Stomach (tissue), 9 donors: ENCODE data around the gene PRND. TPM values are rescaled to one million over a fixed set of nuclear protein-coding genes. Genes with fewer than 3 reads are reported as not detected.

ENCODE experiments used
- DNase-seq, 2 donors: peaks; one replicate each; pipeline versions ENCODE4 v3.0.0 to v3.0.0-alpha.2; 2013 to 2019
- H3K27ac ChIP-seq, 5 donors: fragments of 200-600 bp in 4 of 5; sonication (generic) in 4 of 5; one replicate each; pipeline ENCODE4 v1.5.1; 2013 to 2019; ENCODE audit warnings: mild to moderate bottlenecking in 1 of 5, moderate library complexity in 1 of 5
- H3K27me3 ChIP-seq, 3 donors: fragments of 200-600 bp; sonication (generic); one replicate each; pipeline ENCODE4 v1.5.1; 2017 to 2019; ENCODE audit warnings: mixed run types in 1 of 3
- H3K36me3 ChIP-seq, 4 donors: fragments of 200-600 bp; sonication (generic); 1 replicate in 3 of 4; 2 replicates in 1 of 4; pipeline ENCODE4 v1.5.1; 2016 to 2019
- H3K4me1 ChIP-seq, 4 donors: fragments of 200-600 bp; sonication (generic); one replicate each; pipeline ENCODE4 v1.5.1; 2016 to 2019
- H3K4me3 ChIP-seq, 4 donors: fragments of 200-600 bp; sonication (generic) in 3 of 4; one replicate each; pipeline ENCODE4 v1.5.1; 2016 to 2019; ENCODE audit warnings: mild to moderate bottlenecking in 1 of 4
- H3K9me3 ChIP-seq, 4 donors: fragments of 200-600 bp; sonication (generic); one replicate each; pipeline ENCODE4 v1.5.1; 2016 to 2019
- CTCF ChIP-seq, 7 experiments: fragments of 450-650 bp in 4 of 7; fragments of 200-600 bp in 3 of 7; sonication (generic) in 3 of 7; IDR thresholded peaks; one replicate each; pipeline ENCODE4 v1.5.1; 2016 to 2019; ENCODE audit warnings: antibody characterized with exemption in 7 of 7, control low read depth in 2 of 7, mild to moderate bottlenecking in 1 of 7
- EP300 ChIP-seq: sonication (generic); formaldehyde crosslinking; IDR thresholded peaks from one replicate; pipeline ENCODE4 v1.6.1; 2017; ENCODE audit warnings: antibody characterized with exemption
- POLR2A ChIP-seq, 4 donors: fragments of 450-650 bp; IDR thresholded peaks; one replicate each; pipeline ENCODE4 v1.6.1; 2016; ENCODE audit warnings: antibody characterized with exemption in 4 of 4, control low read depth in 2 of 4, mild to moderate bottlenecking in 1 of 4, moderate library complexity in 1 of 4
- POLR2AphosphoS5 ChIP-seq, 3 donors: sonication (generic); formaldehyde crosslinking; IDR thresholded peaks; one replicate each; pipeline ENCODE4 v1.6.1; 2016; ENCODE audit warnings: antibody characterized with exemption in 3 of 3
- WGBS, 5 donors: extraction: QIAGEN DNeasy Blood & Tissue Kit in 3 of 5; methylation state at CpG; one replicate each; pipeline versions ENCODE4 v1.1.5 to v1.1.7; 2013 to 2018; 5-methylcytosine and 5-hydroxymethylcytosine counted together
- intact Hi-C: fragments of 100-400 bp; cut with DNase I; formaldehyde crosslinking; loops from one replicate; pipeline ENCODE4 v1.15.1; 2023; ENCODE audit warnings: low total_unique reads
- polyA plus RNA-seq, 3 donors: library from polyadenylated mRNA; stranded (reverse); fragments of 200-250 nt; gene quantifications; one replicate each; pipeline ENCODE4 v1.2.3, GENCODE V29; 2013
- total RNA-seq, 5 donors: library from RNA; depleted of rRNA; stranded (reverse); fragments of >200 nt; gene quantifications; one replicate each; pipeline versions ENCODE4 v1.1.0 to v1.2.3, GENCODE V29; 2014 to 2016
- donor health status: healthy with polysubstance abuse.
- donor health status: Bipolar disorder and iron deficiency.
- donor health status: healthy.

The PRND gene
- total and polyA plus RNA-seq, 8 donors: 0.03 to 1.1 TPM; not detected in 6

DNA sequence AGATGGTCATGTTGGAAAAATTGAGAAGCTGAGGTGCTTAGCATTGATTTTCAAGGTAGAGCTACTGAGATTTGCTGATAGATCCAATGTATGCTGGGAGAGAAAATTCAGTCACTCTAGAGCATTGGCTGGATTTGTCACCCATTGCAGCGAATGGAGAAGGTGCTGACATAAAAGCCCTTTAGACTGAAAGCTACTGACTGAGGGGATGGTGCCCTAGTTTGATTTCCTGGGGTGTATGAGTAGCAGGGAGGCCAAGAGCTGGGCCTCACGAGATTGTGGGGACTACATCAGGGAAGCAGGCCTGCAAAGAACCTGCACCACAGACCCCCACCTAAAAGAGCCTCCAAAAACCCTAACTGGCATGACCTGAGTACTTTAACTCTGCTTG, 23.9 kb upstream of the PRND start:
- H3K9me3 ChIP-seq: no peaks in the 10 kb centered on the region
- H3K27ac ChIP-seq: no peak overlapping the region
- H3K4me3 ChIP-seq: no peak overlapping the region
- intact Hi-C loops: no loop called here
- DNase-seq: no peak
- H3K36me3 ChIP-seq: peaks cover 15 to 39% (median 28%) of the 10 kb centered on the region in 4 donors
- no peaks in the 10 kb centered on the region for H3K27me3 ChIP-seq
- 82 to 87% (median 84%) methylated on average over 2 of the region's 2 CpGs for WGBS, 5 donors
- TF ChIP-seq POLR2A (IDR thresholded peaks at IDR 0.05) (no peak), EP300 (no peak), CTCF (IDR thresholded peaks at IDR 0.05) (no peak)
- H3K4me1 ChIP-seq: peaks cover 0 to 18% (median 0%) of the 10 kb centered on the region in 4 donors

DNA sequence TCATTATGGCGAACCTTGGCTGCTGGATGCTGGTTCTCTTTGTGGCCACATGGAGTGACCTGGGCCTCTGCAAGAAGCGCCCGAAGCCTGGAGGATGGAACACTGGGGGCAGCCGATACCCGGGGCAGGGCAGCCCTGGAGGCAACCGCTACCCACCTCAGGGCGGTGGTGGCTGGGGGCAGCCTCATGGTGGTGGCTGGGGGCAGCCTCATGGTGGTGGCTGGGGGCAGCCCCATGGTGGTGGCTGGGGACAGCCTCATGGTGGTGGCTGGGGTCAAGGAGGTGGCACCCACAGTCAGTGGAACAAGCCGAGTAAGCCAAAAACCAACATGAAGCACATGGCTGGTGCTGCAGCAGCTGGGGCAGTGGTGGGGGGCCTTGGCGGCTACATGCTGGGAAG, 22.5 kb upstream of the PRND start:
- DNase-seq: no peak
- H3K4me3 ChIP-seq: no peak overlapping the region
- H3K9me3 ChIP-seq: no peaks in the 10 kb centered on the region
- H3K27me3 ChIP-seq: no peaks in the 10 kb centered on the region
- 94 to 99% (median 96%) methylated on average over 7 to 9 of the region's 9 CpGs for WGBS, 5 donors
- intact Hi-C loops: no loop called here
- H3K36me3 ChIP-seq: peaks cover 15 to 29% (median 24%) of the 10 kb centered on the region in 4 donors
- no peak overlapping the region for H3K27ac ChIP-seq
- peaks cover 0 to 26% (median 4%) of the 10 kb centered on the region in 4 donors for H3K4me1 ChIP-seq
- TF ChIP-seq POLR2A (IDR thresholded peaks at IDR 0.05) (no peak), EP300 (no peak), POLR2AphosphoS5 (IDR thresholded peaks at IDR 0.05) (no peak), CTCF (IDR thresholded peaks at IDR 0.05) (no peak)

GRCh38 chr20:4699957-4700356, 21.8 kb upstream of the PRND start:
- Histone ChIP-seq H3K4me3 (no peak overlapping the region), H3K4me1 (peaks cover 0 to 30% (median 5%) of the 10 kb centered on the region in 4 donors), H3K27ac (no peak overlapping the region), H3K27me3 (no peaks in the 10 kb centered on the region), H3K9me3 (no peaks in the 10 kb centered on the region), H3K36me3 (peaks cover 15 to 29% (median 24%) of the 10 kb centered on the region in 4 donors)
- no peak for TF ChIP-seq POLR2AphosphoS5 (IDR thresholded peaks at IDR 0.05)
- no peak for TF ChIP-seq CTCF (IDR thresholded peaks at IDR 0.05)
- no peak for TF ChIP-seq EP300
- no peak for TF ChIP-seq POLR2A (IDR thresholded peaks at IDR 0.05)
- WGBS, 5 donors: 94 to 97% (median 95%) methylated on average over 3 of the region's 3 CpGs
- intact Hi-C loops: no loop called here
- DNase-seq: no peak

DNA sequence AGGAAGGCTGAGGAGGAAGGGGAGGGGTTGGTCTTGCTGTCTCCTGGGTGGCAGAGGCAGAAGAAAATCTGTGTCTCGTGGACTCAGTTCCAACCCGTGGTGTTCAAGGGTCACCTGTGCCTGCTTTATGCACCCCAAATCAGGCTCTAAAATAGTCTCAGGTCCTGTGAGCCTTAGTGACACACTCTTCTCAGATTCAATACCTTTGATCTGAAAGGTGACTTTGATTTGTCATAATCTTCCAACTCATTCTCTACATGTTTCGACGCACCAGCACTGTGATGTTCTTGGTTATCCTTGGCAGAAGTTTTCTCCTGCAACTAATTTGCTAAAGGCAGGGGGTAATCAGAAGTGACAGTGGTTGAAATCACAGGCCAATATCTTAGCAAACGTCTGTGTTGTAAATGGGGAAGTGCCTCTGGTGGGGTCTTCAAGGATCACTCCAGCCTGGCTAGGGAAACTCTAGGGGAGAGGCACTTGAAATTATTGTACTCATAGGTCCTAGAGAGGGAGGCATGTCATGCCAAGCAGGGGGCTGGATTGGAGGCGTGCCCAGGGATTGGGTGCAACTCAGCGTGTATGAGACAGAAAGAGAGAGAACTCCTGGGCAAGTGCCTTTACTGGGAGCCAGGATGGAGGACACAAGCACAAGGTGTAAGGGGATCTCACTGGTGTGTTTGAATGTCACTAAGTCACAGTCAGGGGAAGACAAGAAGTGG, 19.0 kb upstream of the PRND start:
- WGBS, 5 donors: 66 to 75% (median 74%) methylated on average over 7 of the region's 7 CpGs

More for the DNA sequence above, 19.0 kb upstream of the PRND start:
- no peak overlapping the region for H3K27ac ChIP-seq
- H3K9me3 ChIP-seq: no peaks in the 10 kb centered on the region
- H3K4me3 ChIP-seq: no peak overlapping the region
- no peaks in the 10 kb centered on the region for H3K27me3 ChIP-seq
- intact Hi-C loops: no loop called here
- peaks cover 15 to 29% (median 24%) of the 10 kb centered on the region in 4 donors for H3K36me3 ChIP-seq
- DNase-seq: no peak
- H3K4me1 ChIP-seq: peaks cover 0 to 17% (median 5%) of the 10 kb centered on the region in 4 donors
- TF ChIP-seq CTCF (IDR thresholded peaks at IDR 0.05) (no peak), POLR2A (IDR thresholded peaks at IDR 0.05) (no peak), EP300 (no peak), POLR2AphosphoS5 (IDR thresholded peaks at IDR 0.05) (no peak)
